ENCODE measurements around the gene GPR68. TPM values are rescaled to one million over a fixed set of nuclear protein-coding genes. Genes with fewer than 3 reads are reported as not detected.

Gene GPR68
- polyA plus RNA-seq, 1 donor (not counting 4 experiments of a cell fraction or from before 2014, with no cell fraction given): 1.2 TPM

DNA sequence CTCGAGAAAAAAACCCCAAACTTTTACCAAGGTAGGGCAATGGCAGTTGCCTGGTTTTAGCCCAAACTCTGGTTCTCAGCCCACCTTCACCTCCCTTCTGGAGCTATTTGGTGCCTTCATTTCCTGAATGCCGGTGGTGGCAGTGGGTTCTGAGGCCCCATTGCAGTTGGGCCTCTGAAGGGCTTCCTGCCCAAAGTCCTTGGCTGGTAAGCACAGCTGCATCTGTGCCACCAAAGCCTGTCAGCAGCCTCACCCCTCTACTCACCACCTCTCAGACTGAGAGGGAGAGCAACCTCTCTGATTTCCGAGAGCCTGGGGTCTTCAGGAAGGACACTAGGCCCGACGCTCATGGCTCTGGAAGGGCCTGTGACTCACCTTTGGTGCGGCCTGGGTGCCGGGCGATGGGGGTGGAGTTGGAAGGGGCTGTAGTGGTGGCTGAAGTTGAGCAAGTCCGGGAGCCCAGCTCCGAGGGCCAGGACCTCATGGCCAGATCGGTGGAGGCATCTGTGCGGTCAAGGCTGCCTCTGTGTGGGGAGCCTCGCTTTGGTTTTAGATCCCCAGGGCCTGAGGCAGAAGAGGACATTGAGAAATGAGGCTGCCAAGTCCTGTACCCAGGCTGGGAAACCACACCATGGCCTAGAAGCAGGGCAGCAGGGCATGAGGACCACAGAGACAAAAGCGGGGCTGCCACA lies 38.6 kb upstream of the GPR68 start:
- H3K4me3 ChIP-seq (ENCODE audit: control insufficient read depth in 2 of 3, extremely low read depth in 1 of 3, insufficient read depth in 2 of 3, low read depth in 1 of 3, low read length in 3 of 3): no peak overlapping the region
- H3K9me1 ChIP-seq (ENCODE audit: control insufficient read depth, extremely low read depth, insufficient read depth, low read length): no peaks in the 10 kb centered on the region
- no peak overlapping the region for H2AFZ ChIP-seq (ENCODE audit: control insufficient read depth, low read length)
- no peak overlapping the region for H3K27ac ChIP-seq (ENCODE audit: control insufficient read depth, insufficient read depth, low read length)
- H3K9me3 ChIP-seq (ENCODE audit: control insufficient read depth, low read depth, low read length): no peaks in the 10 kb centered on the region
- H4K20me1 ChIP-seq (ENCODE audit: control insufficient read depth, extremely low read depth, insufficient read depth, low read length): no peaks in the 10 kb centered on the region
- H3K36me3 ChIP-seq (ENCODE audit: control insufficient read depth in 2 of 2, extremely low read depth in 1 of 2, insufficient read depth in 2 of 2, low read length in 2 of 2): no peaks in the 10 kb centered on the region
- H3K9ac ChIP-seq (ENCODE audit: control insufficient read depth, extremely low read depth, insufficient read depth, low read length): no peak overlapping the region
- H3K27me3 ChIP-seq (ENCODE audit: control insufficient read depth, extremely low read depth, insufficient read depth, low read length): no peaks in the 10 kb centered on the region
- dilution Hi-C loops (cut with MboI; ENCODE audit: extremely low pct_ligation_motif_present, low sequenced_read_pairs): loop anchor here (25.0 kb wide), 2 partner anchors 121 to 371 kb away; no protein-coding TSS in a partner anchor
- no peak for TF ChIP-seq EZH2 (IDR thresholded peaks at IDR 0.05; ENCODE audit: low read length)
- TF ChIP-seq, protein P1, sequence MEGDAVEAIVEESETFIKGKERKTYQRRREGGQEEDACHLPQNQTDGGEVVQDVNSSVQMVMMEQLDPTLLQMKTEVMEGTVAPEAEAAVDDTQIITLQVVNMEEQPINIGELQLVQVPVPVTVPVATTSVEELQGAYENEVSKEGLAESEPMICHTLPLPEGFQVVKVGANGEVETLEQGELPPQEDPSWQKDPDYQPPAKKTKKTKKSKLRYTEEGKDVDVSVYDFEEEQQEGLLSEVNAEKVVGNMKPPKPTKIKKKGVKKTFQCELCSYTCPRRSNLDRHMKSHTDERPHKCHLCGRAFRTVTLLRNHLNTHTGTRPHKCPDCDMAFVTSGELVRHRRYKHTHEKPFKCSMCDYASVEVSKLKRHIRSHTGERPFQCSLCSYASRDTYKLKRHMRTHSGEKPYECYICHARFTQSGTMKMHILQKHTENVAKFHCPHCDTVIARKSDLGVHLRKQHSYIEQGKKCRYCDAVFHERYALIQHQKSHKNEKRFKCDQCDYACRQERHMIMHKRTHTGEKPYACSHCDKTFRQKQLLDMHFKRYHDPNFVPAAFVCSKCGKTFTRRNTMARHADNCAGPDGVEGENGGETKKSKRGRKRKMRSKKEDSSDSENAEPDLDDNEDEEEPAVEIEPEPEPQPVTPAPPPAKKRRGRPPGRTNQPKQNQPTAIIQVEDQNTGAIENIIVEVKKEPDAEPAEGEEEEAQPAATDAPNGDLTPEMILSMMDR (optimal IDR thresholded peaks at IDR 0.05 in 1 of 3, IDR thresholded peaks at IDR 0.05 in 1 of 3, conservative IDR thresholded peaks at IDR 0.05 in 1 of 3; ENCODE audit: extremely low read depth in 1 of 3, insufficient read depth in 2 of 3, low read length in 3 of 3): no peak
- H3K79me2 ChIP-seq (ENCODE audit: control insufficient read depth, insufficient read depth, low read length): no peaks in the 10 kb centered on the region
- peaks cover 35% of the 10 kb centered on the region for H3K4me1 ChIP-seq (ENCODE audit: control insufficient read depth, extremely low read depth, insufficient read depth, low read length)
- no peak for DNase-seq (ENCODE audit: low read depth, low spot score)
- FAIRE-seq: no peak
- H3K4me2 ChIP-seq (ENCODE audit: control insufficient read depth, extremely low read depth, insufficient read depth, low read depth, low read length): no peak overlapping the region

DNA sequence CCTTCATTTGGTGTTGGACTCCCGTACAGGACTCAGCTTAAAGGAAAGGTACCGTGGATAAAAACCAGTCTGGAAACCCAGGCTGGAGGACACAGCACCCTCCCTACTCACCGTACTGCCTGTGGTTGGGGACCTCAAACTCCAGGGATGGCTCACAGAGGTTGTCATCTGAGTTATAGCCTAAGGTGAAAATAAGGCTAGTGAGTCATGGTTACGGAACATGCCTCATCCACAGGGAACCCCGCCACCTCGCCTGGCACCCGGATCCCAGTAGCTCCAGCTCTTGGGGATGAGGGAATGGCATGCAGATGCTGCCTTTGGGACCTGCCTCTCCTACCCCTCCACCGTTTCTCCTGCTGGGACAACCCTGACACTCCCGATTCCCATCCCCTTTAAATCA lies 36.8 kb upstream of the GPR68 start:
- Histone ChIP-seq H3K9me3 (ENCODE audit: control insufficient read depth, low read depth, low read length) (no peaks in the 10 kb centered on the region), H2AFZ (ENCODE audit: control insufficient read depth, low read length) (no peak overlapping the region), H3K4me3 (ENCODE audit: control insufficient read depth in 2 of 3, extremely low read depth in 1 of 3, insufficient read depth in 2 of 3, low read depth in 1 of 3, low read length in 3 of 3) (no peak overlapping the region), H3K36me3 (ENCODE audit: control insufficient read depth in 2 of 2, extremely low read depth in 1 of 2, insufficient read depth in 2 of 2, low read length in 2 of 2) (no peaks in the 10 kb centered on the region), H3K9ac (ENCODE audit: control insufficient read depth, extremely low read depth, insufficient read depth, low read length) (no peak overlapping the region), H3K27me3 (ENCODE audit: control insufficient read depth, extremely low read depth, insufficient read depth, low read length) (no peaks in the 10 kb centered on the region), H4K20me1 (ENCODE audit: control insufficient read depth, extremely low read depth, insufficient read depth, low read length) (no peaks in the 10 kb centered on the region), H3K4me2 (ENCODE audit: control insufficient read depth, extremely low read depth, insufficient read depth, low read depth, low read length) (peak overlapping the region; percentile 39), H3K9me1 (ENCODE audit: control insufficient read depth, extremely low read depth, insufficient read depth, low read length) (no peaks in the 10 kb centered on the region), H3K79me2 (ENCODE audit: control insufficient read depth, insufficient read depth, low read length) (no peaks in the 10 kb centered on the region), H3K4me1 (ENCODE audit: control insufficient read depth, extremely low read depth, insufficient read depth, low read length) (peaks cover 45% of the 10 kb centered on the region), H3K27ac (ENCODE audit: control insufficient read depth, insufficient read depth, low read length) (no peak overlapping the region)
- no peak for TF ChIP-seq EZH2 (IDR thresholded peaks at IDR 0.05; ENCODE audit: low read length)
- TF ChIP-seq, protein P1 (optimal IDR thresholded peaks at IDR 0.05 in 1 of 3, IDR thresholded peaks at IDR 0.05 in 1 of 3, conservative IDR thresholded peaks at IDR 0.05 in 1 of 3; ENCODE audit: extremely low read depth in 1 of 3, insufficient read depth in 2 of 3, low read length in 3 of 3): no peak
- DNase-seq (ENCODE audit: low read depth, low spot score) (peak; percentile 50), FAIRE-seq (peak; percentile 99)
- dilution Hi-C loops (cut with MboI; ENCODE audit: extremely low pct_ligation_motif_present, low sequenced_read_pairs): loop anchor here (25.0 kb wide), 2 partner anchors 119 to 369 kb away; no protein-coding TSS in a partner anchor

Measured in keratinocyte (primary cell).